GM19463 (cell line): ENCODE data around the gene BOLA2B.

Experiments
- ATAC-seq: cut with Tn5 transposase; IDR thresholded peaks from one replicate; pipeline ENCODE4 v1.9.1; 2021; ENCODE audit warnings: mild to moderate bottlenecking, moderate library complexity; ENCODE audit not compliant: unreplicated experiment

Gene BOLA2B

GRCh38 chr16:30144917-30145316 lies 48.5 kb downstream of the BOLA2B start:
- ATAC-seq = no peak

- no peak for ATAC-seq
These were observed 49.4 kb downstream of the BOLA2B start for GRCh38 chr16:30144017-30144416.

- ATAC-seq = no peak
These were observed 50.1 kb downstream of the BOLA2B start for GRCh38 chr16:30143347-30143702.
